ENCODE results near the gene ATP6V0E2. TPM values are rescaled to one million over a fixed set of nuclear protein-coding genes. Genes with fewer than 3 reads are reported as not detected.
"Not testable (repeated sequence)": the region's sequence is repeated elsewhere in the genome, so short reads cannot be mapped to it uniquely, and the experiment has no call there.

The ATP6V0E2 gene
- total RNA-seq, 2 donors from 2014 or later, result 24.1 TPM

DNA sequence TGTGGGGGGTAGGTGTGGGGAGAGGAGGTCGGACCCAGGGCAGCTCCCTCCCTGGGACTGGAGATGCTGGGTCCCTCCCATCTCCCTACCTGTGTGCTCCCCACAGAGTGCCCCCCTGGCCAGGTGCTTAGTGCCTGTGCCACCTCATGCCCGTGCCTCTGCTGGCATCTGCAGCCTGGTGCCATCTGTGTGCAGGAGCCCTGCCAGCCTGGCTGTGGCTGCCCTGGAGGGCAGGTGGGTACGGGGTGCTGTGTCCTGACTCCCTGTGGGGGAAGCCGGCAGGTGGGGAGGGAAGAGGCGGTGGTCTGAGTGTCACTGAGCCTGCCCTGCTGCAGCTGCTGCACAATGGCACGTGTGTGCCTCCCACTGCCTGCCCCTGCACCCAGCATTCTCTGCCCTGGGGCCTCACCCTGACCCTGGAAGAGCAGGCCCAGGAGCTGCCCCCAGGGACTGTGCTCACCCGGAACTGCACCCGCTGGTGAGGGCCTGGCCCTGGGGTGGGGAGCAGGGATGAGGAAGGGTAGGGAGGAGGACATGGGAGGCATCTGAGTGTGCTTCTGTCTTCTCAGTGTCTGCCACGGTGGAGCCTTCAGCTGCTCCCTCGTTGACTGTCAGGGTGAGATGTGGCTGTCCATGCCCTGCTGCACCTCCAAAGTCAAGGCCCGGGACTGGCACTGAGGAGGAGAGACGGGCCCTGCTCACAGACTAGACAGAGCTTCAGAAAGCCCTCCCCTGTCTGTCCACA, 47.3 kb upstream of the ATP6V0E2 start:
- ATAC-seq, result no peak
- H3K4me1 ChIP-seq, result no peaks in the 10 kb centered on the region
- no peaks in the 10 kb centered on the region for H3K36me3 ChIP-seq (replicated peaks in 1 of 2; ENCODE audit: insufficient read depth in 1 of 2, low read depth in 2 of 2)
- H3K9me3 ChIP-seq, result no peaks in the 10 kb centered on the region
- H3K4me3 ChIP-seq, result no peak overlapping the region
- DNase-seq, result no peak
- 80% methylated on average over 12 of the region's 12 CpGs; no CpG with 5 or more reads in 1 of the 2 donors for WGBS, 2 donors
- no peak overlapping the region for H3K27ac ChIP-seq
- intact Hi-C loops (cut with DNase I), result no loop called here
- H3K27me3 ChIP-seq, result no peaks in the 10 kb centered on the region
- TF ChIP-seq, protein P1, sequence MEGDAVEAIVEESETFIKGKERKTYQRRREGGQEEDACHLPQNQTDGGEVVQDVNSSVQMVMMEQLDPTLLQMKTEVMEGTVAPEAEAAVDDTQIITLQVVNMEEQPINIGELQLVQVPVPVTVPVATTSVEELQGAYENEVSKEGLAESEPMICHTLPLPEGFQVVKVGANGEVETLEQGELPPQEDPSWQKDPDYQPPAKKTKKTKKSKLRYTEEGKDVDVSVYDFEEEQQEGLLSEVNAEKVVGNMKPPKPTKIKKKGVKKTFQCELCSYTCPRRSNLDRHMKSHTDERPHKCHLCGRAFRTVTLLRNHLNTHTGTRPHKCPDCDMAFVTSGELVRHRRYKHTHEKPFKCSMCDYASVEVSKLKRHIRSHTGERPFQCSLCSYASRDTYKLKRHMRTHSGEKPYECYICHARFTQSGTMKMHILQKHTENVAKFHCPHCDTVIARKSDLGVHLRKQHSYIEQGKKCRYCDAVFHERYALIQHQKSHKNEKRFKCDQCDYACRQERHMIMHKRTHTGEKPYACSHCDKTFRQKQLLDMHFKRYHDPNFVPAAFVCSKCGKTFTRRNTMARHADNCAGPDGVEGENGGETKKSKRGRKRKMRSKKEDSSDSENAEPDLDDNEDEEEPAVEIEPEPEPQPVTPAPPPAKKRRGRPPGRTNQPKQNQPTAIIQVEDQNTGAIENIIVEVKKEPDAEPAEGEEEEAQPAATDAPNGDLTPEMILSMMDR (IDR thresholded peaks at IDR 0.05), result no peak
- no peak for TF ChIP-seq POLR2A (IDR thresholded peaks at IDR 0.05)

DNA sequence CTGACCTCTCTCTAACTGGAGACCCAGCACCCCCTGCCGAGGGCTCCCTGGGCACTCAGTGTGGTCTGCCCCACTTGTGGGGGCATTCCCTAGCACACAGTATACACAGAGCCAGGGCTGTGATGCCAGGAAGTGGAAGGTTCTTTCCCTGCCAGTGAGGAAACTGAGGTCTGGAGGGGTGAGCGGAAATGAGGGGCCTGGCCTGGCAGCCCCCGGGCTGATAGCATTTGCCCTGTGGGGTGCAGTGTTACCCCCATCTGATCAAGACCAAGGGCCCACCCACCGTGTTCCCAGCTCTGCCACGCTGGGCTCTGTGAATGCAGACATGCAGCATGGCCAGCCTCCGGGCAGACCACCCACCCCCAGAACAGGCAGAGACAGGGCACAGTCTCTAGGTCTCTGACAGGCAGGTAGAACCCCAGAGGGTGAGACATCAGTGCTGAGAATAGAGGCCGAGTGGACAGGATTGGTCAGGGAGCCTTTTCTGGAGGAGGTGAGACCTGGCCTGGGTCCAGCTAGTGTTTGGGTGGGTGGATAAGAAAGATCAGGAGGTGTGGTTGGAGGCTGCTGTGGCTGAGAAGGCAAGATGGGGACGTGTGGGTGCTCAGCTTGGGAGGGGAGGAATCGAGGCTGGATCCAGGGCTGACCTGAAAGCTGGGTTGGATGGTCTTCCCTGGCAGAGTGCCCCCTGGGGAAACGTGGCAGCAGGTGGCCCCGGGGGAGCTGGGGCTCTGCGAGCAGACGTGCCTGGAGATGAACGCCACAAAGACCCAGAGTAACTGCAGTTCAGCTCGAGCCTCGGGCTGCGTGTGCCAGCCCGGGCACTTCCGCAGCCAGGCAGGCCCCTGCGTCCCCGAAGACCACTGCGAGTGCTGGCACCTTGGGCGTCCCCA, 46.4 kb upstream of the ATP6V0E2 start:
- Histone ChIP-seq H3K27ac (no peak overlapping the region), H3K4me3 (no peak overlapping the region), H3K36me3 (replicated peaks in 1 of 2; ENCODE audit: insufficient read depth in 1 of 2, low read depth in 2 of 2) (no peaks in the 10 kb centered on the region), H3K4me1 (no peaks in the 10 kb centered on the region), H3K9me3 (no peaks in the 10 kb centered on the region), H3K27me3 (no peaks in the 10 kb centered on the region)
- ATAC-seq, result no peak
- no peak for DNase-seq
- TF ChIP-seq, protein P1 (IDR thresholded peaks at IDR 0.05), result no peak
- TF ChIP-seq POLR2A (IDR thresholded peaks at IDR 0.05), result no peak
- WGBS, 2 donors, result 76% methylated on average over 15 to 18 of the region's 23 CpGs
- intact Hi-C loops (cut with DNase I), result no loop called here

DNA sequence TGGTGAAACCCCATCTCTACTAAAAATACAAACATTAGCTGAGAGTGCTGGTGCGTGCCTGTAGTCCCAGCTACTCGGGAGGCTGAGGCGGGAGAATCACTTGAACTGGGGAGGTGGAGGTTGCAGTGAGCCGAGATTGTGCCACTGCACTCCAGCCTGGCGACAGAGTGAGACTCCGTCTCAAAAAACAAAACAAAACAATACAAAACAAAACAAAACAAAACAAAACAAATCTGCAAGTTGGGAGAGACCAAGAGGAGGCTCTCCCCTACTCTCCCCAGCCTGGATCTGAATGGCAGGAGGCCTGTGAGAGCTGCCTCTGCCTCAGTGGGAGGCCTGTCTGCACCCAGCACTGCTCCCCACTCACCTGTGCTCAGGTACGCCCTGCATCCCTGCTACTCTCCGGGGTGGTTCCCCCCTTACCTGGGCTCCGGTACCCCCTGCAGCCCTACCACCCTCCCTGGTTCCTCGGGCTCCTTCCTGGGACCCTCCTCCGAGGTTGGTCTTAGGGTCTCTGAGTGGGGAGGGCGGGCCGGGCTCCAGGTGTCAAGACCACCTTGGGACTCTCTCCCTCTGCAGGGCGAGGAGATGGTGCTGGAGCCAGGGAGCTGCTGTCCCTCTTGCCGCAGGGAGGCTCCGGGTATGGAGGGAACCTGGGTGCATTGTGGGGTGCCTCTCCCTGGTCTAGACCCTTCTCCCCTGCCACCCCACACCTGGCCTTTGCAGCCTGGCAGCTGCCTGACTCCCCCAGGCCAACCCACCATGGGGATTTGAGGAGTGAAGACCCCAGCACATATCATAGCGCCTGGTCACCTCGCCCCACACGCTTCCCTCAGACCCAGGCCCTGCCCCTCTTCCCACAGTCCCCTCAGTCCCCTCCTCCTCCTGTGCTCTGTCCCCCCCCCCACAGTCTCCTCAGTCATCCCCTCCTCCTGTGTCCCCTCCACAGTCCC, 45.1 kb upstream of the ATP6V0E2 start:
- ATAC-seq (no peak), DNase-seq (no peak)
- no peak for TF ChIP-seq POLR2A (IDR thresholded peaks at IDR 0.05)
- TF ChIP-seq, protein P1 (IDR thresholded peaks at IDR 0.05), result no peak
- H3K4me1 ChIP-seq, result no peaks in the 10 kb centered on the region
- H3K36me3 ChIP-seq (replicated peaks in 1 of 2; ENCODE audit: insufficient read depth in 1 of 2, low read depth in 2 of 2), result no peaks in the 10 kb centered on the region
- WGBS, 2 donors, result 74 to 75% methylated on average over 15 to 19 of the region's 19 CpGs
- H3K27ac ChIP-seq, result no peak overlapping the region
- no peak overlapping the region for H3K4me3 ChIP-seq
- no peaks in the 10 kb centered on the region for H3K27me3 ChIP-seq
- H3K9me3 ChIP-seq, result no peaks in the 10 kb centered on the region
- intact Hi-C loops (cut with DNase I), result no loop called here

DNA sequence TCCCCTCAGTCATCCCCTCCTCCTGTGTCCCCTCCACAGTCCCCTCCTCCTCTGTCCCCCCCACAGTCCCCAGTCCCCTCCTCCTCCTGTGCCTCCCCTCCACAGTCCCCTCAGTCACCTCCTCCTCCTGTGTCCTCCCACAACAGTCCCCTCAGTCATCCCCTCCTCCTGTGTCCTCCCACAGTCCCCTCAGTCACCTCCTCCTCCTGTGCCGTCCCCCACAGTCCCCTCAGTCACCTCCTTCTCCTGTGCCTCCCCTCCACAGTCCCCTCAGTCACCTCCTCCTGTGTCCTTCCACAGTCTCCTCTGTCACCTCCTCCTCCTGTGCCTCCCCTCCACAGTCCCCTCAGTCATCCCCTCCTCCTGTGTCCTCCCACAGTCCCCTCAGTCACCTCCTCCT, 43.2 kb upstream of the ATP6V0E2 start:
- H3K4me1 ChIP-seq; H3K27ac ChIP-seq; intact Hi-C loops (cut with DNase I); H3K4me3 ChIP-seq; H3K9me3 ChIP-seq; H3K36me3 ChIP-seq (replicated peaks in 1 of 2; ENCODE audit: insufficient read depth in 1 of 2, low read depth in 2 of 2); ATAC-seq; H3K27me3 ChIP-seq; DNase-seq: not testable (repeated sequence)
- 20 to 50% methylated on average over 1 of the region's 1 CpG for WGBS, 2 donors

Measured in body of pancreas (tissue), 4 donors.